HepG2 (cell line): ENCODE results near the gene PLBD1. TPM values are rescaled to one million over a fixed set of nuclear protein-coding genes. Genes with fewer than 3 reads are reported as not detected.

Source experiments
- ATAC-seq: fragments of 200-7000 bp; cut with Tn5 transposase; 3 replicates; pipeline ENCODE4 v1.9.1; 2020; ENCODE audit warnings: mild to moderate bottlenecking, moderate library complexity
- BruUV-seq: library from RNA; stranded (reverse); fragments of 400-500 nt; replicated peaks from 2 replicates; lab custom pipeline; 2021; lab: Mats Ljungman, UMichigan
- CTCF ChIA-PET: fragments of 300-600 bp; formaldehyde crosslinking; extraction: SDS; loops from one replicate; lab custom pipeline; 2021; ENCODE audit warnings: low total read pairs, inconsistent platforms, low intra/inter-chr PET ratio; lab: Yijun Ruan, JAX
- POLR2A ChIA-PET: fragments of 350-600 bp; sonication (Branson Sonifier 250); formaldehyde crosslinking; loops from one replicate; lab custom pipeline; 2020; ENCODE audit warnings: antibody characterized with exemption, inconsistent platforms; lab: Yijun Ruan, JAX
- DNase-seq: peaks from one replicate; pipeline ENCODE4 v3.0.0-alpha.2; 2015; ENCODE audit warnings: low spot score
- FAIRE-seq: peaks from 3 replicates; lab custom pipeline; 2011; peaks lifted over from hg19 to GRCh38; lab: Jason Lieb, UNC
- H2AFZ ChIP-seq: one replicate; pipeline ENCODE4 v1.6.1; 2011; ENCODE audit warnings: low read length, inconsistent platforms
- H3K27ac ChIP-seq: fragments of 300-600 bp; 3 replicates; pipeline ENCODE4 v1.8.0; 2011; ENCODE audit warnings: mixed run types, mild to moderate bottlenecking, mixed read lengths, low read length, inconsistent platforms; ENCODE audit not compliant: insufficient read depth; ENCODE audit errors: extremely low read length
- H3K27me3 ChIP-seq, 2 experiments: fragments of 200-600 bp in 1 of 2; 2 replicates in 1 of 2; 3 replicates in 1 of 2; pipeline versions ENCODE4 v1.6.0 to v1.8.0; 2011; ENCODE audit warnings: low read length in 2 of 2, mild to moderate bottlenecking in 2 of 2, moderate library complexity in 2 of 2, inconsistent platforms in 1 of 2; ENCODE audit not compliant: insufficient read depth in 2 of 2, control insufficient read depth in 1 of 2
- H3K36me3 ChIP-seq, 2 experiments: fragments of 200-600 bp in 1 of 2; replicated peaks in 1 of 2; 2 replicates in 1 of 2; 3 replicates in 1 of 2; pipeline versions ENCODE4 v1.5.1 to v1.8.0; 2011; ENCODE audit warnings: low read length in 2 of 2, inconsistent platforms in 1 of 2; ENCODE audit not compliant: insufficient read depth in 2 of 2, control insufficient read depth in 1 of 2
- H3K4me1 ChIP-seq: 2 replicates; pipeline ENCODE4 v1.5.1; 2012; ENCODE audit warnings: low read length, inconsistent platforms; ENCODE audit not compliant: insufficient read depth
- H3K4me2 ChIP-seq: 2 replicates; pipeline ENCODE4 v1.6.0; 2011; ENCODE audit warnings: low read depth, low read length, inconsistent platforms
- H3K4me3 ChIP-seq, 3 experiments: fragments of 200-600 bp in 1 of 3; sonication (generic), shearing (Covaris generic) in 1 of 3; replicated peaks in 1 of 3; 2 replicates each; pipeline ENCODE4 v1.5.1; 2011 to 2016; ENCODE audit warnings: low read length in 3 of 3, inconsistent platforms in 2 of 3, low read depth in 2 of 3, mild to moderate bottlenecking in 2 of 3, control low read depth in 1 of 3, mixed read lengths in 1 of 3; ENCODE audit not compliant: insufficient read depth in 1 of 3
- H3K79me2 ChIP-seq: one replicate; pipeline ENCODE4 v1.6.1; 2011; ENCODE audit warnings: low read length, inconsistent platforms; ENCODE audit not compliant: insufficient read depth
- H3K9ac ChIP-seq: 2 replicates; pipeline ENCODE4 v1.6.0; 2011; ENCODE audit warnings: mild to moderate bottlenecking, low read depth, low read length, inconsistent platforms; ENCODE audit not compliant: insufficient read depth
- H3K9me3 ChIP-seq: 2 replicates; pipeline ENCODE4 v1.5.1; 2012; ENCODE audit warnings: mild to moderate bottlenecking, low read length
- H4K20me1 ChIP-seq: 2 replicates; pipeline ENCODE4 v1.6.0; 2011; ENCODE audit warnings: inconsistent platforms, mild to moderate bottlenecking, low read length, moderate library complexity; ENCODE audit not compliant: insufficient read depth
- ATF6 ChIP-seq: sonication (generic); formaldehyde crosslinking; conservative IDR thresholded peaks from 2 replicates; pipeline ENCODE4 v1.4.0; 2020; ENCODE audit warnings: missing genetic modification reagents
- BORCS8-MEF2B ChIP-seq: sonication (generic); formaldehyde crosslinking; IDR thresholded peaks from 2 replicates; pipeline ENCODE4 v1.8.0; 2022; ENCODE audit warnings: mild to moderate bottlenecking, missing genetic modification reagents
- MTF2 ChIP-seq: sonication (generic); formaldehyde crosslinking; IDR thresholded peaks from 2 replicates; pipeline ENCODE4 v1.5.0; 2020; ENCODE audit warnings: missing genetic modification reagents, borderline replicate concordance
- RCOR2 ChIP-seq: IDR thresholded peaks from 2 replicates; pipeline ENCODE4 v1.6.1; 2016; ENCODE audit warnings: missing biosample characterization, missing genetic modification reagents
- ZNF256 ChIP-seq: sonication (generic); formaldehyde crosslinking; conservative IDR thresholded peaks from 2 replicates; pipeline ENCODE4 v1.4.0; 2020; ENCODE audit warnings: missing genetic modification reagents
- WGBS: methylation state at CpG from one replicate; pipeline ENCODE4 v1.1.6; 2017; ENCODE audit warnings: low lambda C conversion rate; 5-methylcytosine and 5-hydroxymethylcytosine counted together
- in situ Hi-C: cut with HindIII; loops from 2 replicates; pipeline ENCODE4 v1.10.0; 2017; ENCODE audit warnings: low pct_unique_long_range_greater_than_20kb; ENCODE audit not compliant: extremely low pct_ligation_motif_present
- intact Hi-C: fragments of 100-400 bp; cut with micrococcal nuclease; formaldehyde crosslinking; loops from one replicate; pipeline ENCODE4 v1.10.0; 2022; ENCODE audit not compliant: unreplicated experiment
- polyA plus RNA-seq, 8 experiments: library from polyadenylated mRNA; depleted of rRNA in 3 of 8; stranded (reverse) in 7 of 8; unstranded in 1 of 8; fragments of >200 nt; fragmentation: Illumina TruSeq in 4 of 8; extraction: Trizol in 4 of 8; gene quantifications; 2 replicates each; pipeline versions ENCODE4 v1.2.1 to v1.2.3, GENCODE V29; 2011 to 2016; ENCODE audit warnings: low read depth in 4 of 8, missing spikeins in 1 of 8, mixed read lengths in 1 of 8; ENCODE audit not compliant: insufficient read depth in 1 of 8
- total RNA-seq, 5 experiments: library from RNA; depleted of rRNA; stranded (reverse); fragments of >200 nt; fragmentation: Illumina TruSeq; extraction: Trizol; gene quantifications; 2 replicates each; pipeline ENCODE4 v1.2.3, GENCODE V29; 2016; ENCODE audit warnings: low read depth in 1 of 5
- TF ChIP-seq, protein P1 (sequence below): sonication (generic); formaldehyde crosslinking; IDR thresholded peaks from 2 replicates; pipeline ENCODE4 v1.4.0; 2020; ENCODE audit warnings: mild to moderate bottlenecking, missing genetic modification reagents
- TF ChIP-seq, protein P2 (sequence below): IDR thresholded peaks from 2 replicates; pipeline ENCODE4 v1.6.1; 2016

Gene PLBD1
- total and polyA plus RNA-seq, 2 of the 13 experiments (the other 11 are each of a cell fraction or from before 2014, with no cell fraction given): not detected

- no peaks in the 10 kb centered on the region for H3K9me3 ChIP-seq
- intact Hi-C loops: no loop called here
- 0 out of 2 replicates have a peak overlapping the region, but pooled peaks have one; percentile 37 for H3K4me2 ChIP-seq
- H4K20me1 ChIP-seq: no peaks in the 10 kb centered on the region
- H3K4me1 ChIP-seq: no peaks in the 10 kb centered on the region
- in situ Hi-C loops: no loop called here
- ChIA-PET POLR2A (no interaction called here), CTCF (no interaction called here)
- no peaks in the 10 kb centered on the region for H3K79me2 ChIP-seq
- H3K36me3 ChIP-seq: no peaks in the 10 kb centered on the region
- no peak overlapping the region for H3K27ac ChIP-seq
- H3K4me3 ChIP-seq: 0 out of 6 replicates have a peak overlapping the region, but pooled peaks of 1 of the 3 experiments have one; percentile 47
- FAIRE-seq (no peak), ATAC-seq (peak; percentile 63; the same call in 2 of the 3 replicates), DNase-seq (no peak)
- BruUV-seq: no TSS peak
- 0% methylated on average over 3 of the region's 3 CpGs for WGBS
- TF ChIP-seq, protein P1, sequence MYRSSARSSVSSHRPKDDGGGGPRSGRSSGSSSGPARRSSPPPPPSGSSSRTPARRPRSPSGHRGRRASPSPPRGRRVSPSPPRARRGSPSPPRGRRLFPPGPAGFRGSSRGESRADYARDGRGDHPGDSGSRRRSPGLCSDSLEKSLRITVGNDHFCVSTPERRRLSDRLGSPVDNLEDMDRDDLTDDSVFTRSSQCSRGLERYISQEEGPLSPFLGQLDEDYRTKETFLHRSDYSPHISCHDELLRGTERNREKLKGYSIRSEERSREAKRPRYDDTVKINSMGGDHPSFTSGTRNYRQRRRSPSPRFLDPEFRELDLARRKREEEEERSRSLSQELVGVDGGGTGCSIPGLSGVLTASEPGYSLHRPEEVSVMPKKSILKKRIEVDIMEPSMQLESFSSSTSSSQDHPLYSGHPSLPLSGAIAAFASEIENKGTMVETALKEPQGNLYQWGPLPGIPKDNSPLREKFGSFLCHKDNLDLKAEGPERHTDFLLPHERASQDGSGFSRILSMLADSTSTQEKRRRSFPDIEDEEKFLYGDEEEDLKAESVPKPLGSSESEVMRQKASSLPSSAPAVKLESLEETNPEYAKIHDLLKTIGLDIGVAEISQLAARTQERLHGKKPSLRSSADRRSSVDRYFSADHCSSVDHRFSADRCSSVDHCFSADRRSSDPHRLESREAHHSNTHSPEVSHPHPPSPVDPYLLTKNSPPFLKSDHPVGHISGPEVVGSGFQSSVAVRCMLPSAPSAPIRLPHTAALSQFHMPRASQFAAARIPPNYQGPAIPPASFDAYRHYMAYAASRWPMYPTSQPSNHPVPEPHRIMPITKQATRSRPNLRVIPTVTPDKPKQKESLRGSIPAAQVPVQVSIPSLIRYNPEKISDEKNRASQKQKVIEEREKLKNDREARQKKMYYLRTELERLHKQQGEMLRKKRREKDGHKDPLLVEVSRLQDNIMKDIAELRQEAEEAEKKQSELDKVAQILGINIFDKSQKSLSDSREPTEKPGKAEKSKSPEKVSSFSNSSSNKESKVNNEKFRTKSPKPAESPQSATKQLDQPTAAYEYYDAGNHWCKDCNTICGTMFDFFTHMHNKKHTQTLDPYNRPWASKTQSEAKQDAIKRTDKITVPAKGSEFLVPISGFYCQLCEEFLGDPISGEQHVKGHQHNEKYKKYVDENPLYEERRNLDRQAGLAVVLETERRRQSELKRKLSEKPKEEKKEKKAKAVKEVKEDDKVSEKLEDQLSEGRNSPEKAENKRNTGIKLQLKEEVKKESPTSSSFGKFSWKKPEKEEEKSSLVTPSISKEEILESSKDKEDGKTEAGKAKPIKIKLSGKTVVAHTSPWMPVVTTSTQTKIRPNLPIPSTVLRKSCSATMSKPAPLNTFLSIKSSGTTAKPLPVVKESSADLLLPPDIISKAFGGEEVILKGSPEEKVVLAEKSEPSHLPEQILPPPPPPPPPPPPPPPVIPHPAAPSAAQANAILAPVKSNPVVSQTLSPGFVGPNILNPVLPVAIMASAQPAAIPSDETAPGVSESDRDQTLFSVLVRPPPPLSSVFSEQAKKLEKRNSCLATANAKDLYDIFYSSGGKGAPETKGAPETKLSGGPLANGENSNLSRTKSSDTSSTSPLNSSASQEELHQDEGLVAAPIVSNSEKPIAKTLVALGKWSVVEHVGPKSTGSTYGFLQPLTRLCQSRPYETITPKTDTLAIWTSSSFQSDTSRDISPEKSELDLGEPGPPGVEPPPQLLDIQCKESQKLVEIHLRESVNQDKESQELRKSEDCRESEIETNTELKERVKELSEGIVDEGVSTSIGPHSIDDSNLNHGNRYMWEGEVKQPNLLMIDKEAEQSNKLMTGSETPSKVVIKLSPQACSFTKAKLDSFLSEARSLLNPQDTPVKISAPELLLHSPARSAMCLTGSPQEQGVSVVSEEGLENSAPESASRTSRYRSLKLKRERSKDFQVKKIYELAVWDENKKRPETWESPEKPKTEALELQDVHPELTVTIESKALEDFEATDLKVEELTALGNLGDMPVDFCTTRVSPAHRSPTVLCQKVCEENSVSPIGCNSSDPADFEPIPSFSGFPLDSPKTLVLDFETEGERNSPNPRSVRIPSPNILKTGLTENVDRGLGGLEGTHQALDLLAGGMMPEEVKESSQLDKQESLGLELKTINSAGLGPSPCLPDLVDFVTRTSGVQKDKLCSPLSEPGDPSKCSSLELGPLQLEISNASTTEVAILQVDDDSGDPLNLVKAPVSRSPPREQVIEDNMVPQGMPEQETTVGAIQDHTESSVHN (CRISPR knock-in tag): no peak
- TF ChIP-seq ZNF256 (CRISPR knock-in tag) (no peak), RCOR2 (CRISPR knock-in tag) (no peak), MTF2 (CRISPR knock-in tag) (no peak), BORCS8-MEF2B (CRISPR knock-in tag) (no peak), ATF6 (CRISPR knock-in tag) (no peak)
- TF ChIP-seq, protein P2, sequence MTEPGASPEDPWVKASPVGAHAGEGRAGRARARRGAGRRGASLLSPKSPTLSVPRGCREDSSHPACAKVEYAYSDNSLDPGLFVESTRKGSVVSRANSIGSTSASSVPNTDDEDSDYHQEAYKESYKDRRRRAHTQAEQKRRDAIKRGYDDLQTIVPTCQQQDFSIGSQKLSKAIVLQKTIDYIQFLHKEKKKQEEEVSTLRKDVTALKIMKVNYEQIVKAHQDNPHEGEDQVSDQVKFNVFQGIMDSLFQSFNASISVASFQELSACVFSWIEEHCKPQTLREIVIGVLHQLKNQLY (CRISPR knock-in tag): no peak
- no peak overlapping the region for H3K9ac ChIP-seq
- H2AFZ ChIP-seq: peak overlapping the region; percentile 21
- H3K27me3 ChIP-seq: no peaks in the 10 kb centered on the region
Observed at GRCh38 chr12:14588571-14588970, 20.9 kb upstream of the PLBD1 start.
